Measurements from ENCODE around the gene KRT77. TPM values are rescaled to one million over a fixed set of nuclear protein-coding genes. Genes with fewer than 3 reads are reported as not detected.

KRT77 gene
- total RNA-seq, 1 experiment from 2014 or later: not detected

DNA sequence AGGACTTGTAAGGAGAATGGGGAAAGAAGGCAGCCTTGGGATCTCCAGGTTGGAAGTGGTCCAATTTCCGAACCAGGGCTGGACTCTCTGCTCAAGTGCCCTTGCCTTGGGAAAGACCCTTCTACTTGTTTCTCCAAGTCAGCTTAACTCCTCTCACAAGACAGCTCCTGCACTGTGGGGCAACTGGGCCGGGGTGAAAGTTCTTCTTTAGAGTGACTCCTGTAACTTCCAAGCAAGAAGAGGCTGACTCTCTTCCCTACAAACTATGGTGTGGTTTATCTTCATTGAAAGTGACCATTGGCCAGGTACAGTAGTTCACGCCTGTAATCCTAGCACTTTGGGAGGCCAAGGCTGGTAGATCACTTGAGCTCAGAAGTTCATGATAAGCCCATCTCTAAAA is 36.9 kb downstream of the KRT77 start:
- no peak for TF ChIP-seq TEAD4 (CRISPR knock-in tag; IDR thresholded peaks at IDR 0.05)
- TF ChIP-seq OVOL2 (CRISPR knock-in tag; IDR thresholded peaks at IDR 0.05; ENCODE audit: borderline replicate concordance): no peak
- TF ChIP-seq, protein P1, sequence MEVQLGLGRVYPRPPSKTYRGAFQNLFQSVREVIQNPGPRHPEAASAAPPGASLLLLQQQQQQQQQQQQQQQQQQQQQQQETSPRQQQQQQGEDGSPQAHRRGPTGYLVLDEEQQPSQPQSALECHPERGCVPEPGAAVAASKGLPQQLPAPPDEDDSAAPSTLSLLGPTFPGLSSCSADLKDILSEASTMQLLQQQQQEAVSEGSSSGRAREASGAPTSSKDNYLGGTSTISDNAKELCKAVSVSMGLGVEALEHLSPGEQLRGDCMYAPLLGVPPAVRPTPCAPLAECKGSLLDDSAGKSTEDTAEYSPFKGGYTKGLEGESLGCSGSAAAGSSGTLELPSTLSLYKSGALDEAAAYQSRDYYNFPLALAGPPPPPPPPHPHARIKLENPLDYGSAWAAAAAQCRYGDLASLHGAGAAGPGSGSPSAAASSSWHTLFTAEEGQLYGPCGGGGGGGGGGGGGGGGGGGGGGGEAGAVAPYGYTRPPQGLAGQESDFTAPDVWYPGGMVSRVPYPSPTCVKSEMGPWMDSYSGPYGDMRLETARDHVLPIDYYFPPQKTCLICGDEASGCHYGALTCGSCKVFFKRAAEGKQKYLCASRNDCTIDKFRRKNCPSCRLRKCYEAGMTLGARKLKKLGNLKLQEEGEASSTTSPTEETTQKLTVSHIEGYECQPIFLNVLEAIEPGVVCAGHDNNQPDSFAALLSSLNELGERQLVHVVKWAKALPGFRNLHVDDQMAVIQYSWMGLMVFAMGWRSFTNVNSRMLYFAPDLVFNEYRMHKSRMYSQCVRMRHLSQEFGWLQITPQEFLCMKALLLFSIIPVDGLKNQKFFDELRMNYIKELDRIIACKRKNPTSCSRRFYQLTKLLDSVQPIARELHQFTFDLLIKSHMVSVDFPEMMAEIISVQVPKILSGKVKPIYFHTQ (CRISPR knock-in tag; IDR thresholded peaks at IDR 0.05): no peak
- TF ChIP-seq SP1 (CRISPR knock-in tag; conservative IDR thresholded peaks at IDR 0.05): no peak
- TF ChIP-seq ZNF423 (CRISPR knock-in tag; IDR thresholded peaks at IDR 0.05): no peak
- TF ChIP-seq, protein P2, sequence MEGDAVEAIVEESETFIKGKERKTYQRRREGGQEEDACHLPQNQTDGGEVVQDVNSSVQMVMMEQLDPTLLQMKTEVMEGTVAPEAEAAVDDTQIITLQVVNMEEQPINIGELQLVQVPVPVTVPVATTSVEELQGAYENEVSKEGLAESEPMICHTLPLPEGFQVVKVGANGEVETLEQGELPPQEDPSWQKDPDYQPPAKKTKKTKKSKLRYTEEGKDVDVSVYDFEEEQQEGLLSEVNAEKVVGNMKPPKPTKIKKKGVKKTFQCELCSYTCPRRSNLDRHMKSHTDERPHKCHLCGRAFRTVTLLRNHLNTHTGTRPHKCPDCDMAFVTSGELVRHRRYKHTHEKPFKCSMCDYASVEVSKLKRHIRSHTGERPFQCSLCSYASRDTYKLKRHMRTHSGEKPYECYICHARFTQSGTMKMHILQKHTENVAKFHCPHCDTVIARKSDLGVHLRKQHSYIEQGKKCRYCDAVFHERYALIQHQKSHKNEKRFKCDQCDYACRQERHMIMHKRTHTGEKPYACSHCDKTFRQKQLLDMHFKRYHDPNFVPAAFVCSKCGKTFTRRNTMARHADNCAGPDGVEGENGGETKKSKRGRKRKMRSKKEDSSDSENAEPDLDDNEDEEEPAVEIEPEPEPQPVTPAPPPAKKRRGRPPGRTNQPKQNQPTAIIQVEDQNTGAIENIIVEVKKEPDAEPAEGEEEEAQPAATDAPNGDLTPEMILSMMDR (IDR thresholded peaks at IDR 0.05): no peak
- TF ChIP-seq NR2C2 (CRISPR knock-in tag; IDR thresholded peaks at IDR 0.05): no peak
- TF ChIP-seq, protein P3, sequence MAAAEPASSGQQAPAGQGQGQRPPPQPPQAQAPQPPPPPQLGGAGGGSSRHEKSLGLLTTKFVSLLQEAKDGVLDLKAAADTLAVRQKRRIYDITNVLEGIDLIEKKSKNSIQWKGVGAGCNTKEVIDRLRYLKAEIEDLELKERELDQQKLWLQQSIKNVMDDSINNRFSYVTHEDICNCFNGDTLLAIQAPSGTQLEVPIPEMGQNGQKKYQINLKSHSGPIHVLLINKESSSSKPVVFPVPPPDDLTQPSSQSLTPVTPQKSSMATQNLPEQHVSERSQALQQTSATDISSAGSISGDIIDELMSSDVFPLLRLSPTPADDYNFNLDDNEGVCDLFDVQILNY (CRISPR knock-in tag; IDR thresholded peaks at IDR 0.05): no peak
- no peak for TF ChIP-seq PRRX2 (CRISPR knock-in tag; IDR thresholded peaks at IDR 0.05)
- CTCF ChIA-PET: interaction anchor here (0.7 to 3.7 kb wide), 7 partner anchors 25 to 994 kb away, joined by 3 to 22 read pairs (median 4); no protein-coding TSS in a partner anchor
- Mint-ChIP-seq H3K27ac (no peak overlapping the region), H3K4me1 (no peaks in the 10 kb centered on the region), H3K9me3 (no peaks in the 10 kb centered on the region), H3K4me3 (no peak overlapping the region), H3K27me3 (ENCODE audit: low read depth) (peaks cover 2% of the 10 kb centered on the region; the same call in 1 of the 2 replicates), H3K36me3 (no peaks in the 10 kb centered on the region)
- DNase-seq (ENCODE audit: low spot score) (no peak), ATAC-seq (no peak)
- POLR2A ChIA-PET: no interaction called here

DNA sequence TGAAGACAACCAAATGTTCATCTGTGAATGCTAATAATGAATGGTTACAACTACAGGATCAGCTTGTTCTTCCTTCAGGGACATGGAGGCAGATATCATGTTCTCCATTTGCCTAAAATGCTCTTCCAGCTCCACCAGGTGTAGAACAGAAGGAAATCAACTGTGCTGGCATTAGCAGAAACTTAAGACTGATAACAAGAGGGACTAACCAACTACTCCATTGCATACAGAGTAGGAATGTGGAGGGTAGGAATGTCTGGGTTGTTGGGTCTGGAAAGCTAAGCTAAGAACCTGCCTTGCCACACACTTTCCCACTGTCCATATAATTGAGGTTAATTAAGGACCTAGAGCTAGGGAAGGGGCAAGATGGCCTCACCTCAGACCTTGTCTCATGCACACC is 39.9 kb downstream of the KRT77 start:
- H3K9me3 Mint-ChIP-seq: no peaks in the 10 kb centered on the region
- H3K4me3 Mint-ChIP-seq: no peak overlapping the region
- ATAC-seq (no peak), DNase-seq (ENCODE audit: low spot score) (no peak)
- TF ChIP-seq, protein P4, sequence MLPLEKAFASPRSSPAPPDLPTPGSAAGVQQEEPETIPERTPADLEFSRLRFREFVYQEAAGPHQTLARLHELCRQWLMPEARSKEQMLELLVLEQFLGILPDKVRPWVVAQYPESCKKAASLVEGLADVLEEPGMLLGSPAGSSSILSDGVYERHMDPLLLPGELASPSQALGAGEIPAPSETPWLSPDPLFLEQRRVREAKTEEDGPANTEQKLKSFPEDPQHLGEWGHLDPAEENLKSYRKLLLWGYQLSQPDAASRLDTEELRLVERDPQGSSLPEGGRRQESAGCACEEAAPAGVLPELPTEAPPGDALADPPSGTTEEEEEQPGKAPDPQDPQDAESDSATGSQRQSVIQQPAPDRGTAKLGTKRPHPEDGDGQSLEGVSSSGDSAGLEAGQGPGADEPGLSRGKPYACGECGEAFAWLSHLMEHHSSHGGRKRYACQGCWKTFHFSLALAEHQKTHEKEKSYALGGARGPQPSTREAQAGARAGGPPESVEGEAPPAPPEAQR (CRISPR knock-in tag; IDR thresholded peaks at IDR 0.05): no peak
- no peak for TF ChIP-seq ZBTB21 (CRISPR knock-in tag; IDR thresholded peaks at IDR 0.05; ENCODE audit: borderline replicate concordance)
- TF ChIP-seq, protein P5, sequence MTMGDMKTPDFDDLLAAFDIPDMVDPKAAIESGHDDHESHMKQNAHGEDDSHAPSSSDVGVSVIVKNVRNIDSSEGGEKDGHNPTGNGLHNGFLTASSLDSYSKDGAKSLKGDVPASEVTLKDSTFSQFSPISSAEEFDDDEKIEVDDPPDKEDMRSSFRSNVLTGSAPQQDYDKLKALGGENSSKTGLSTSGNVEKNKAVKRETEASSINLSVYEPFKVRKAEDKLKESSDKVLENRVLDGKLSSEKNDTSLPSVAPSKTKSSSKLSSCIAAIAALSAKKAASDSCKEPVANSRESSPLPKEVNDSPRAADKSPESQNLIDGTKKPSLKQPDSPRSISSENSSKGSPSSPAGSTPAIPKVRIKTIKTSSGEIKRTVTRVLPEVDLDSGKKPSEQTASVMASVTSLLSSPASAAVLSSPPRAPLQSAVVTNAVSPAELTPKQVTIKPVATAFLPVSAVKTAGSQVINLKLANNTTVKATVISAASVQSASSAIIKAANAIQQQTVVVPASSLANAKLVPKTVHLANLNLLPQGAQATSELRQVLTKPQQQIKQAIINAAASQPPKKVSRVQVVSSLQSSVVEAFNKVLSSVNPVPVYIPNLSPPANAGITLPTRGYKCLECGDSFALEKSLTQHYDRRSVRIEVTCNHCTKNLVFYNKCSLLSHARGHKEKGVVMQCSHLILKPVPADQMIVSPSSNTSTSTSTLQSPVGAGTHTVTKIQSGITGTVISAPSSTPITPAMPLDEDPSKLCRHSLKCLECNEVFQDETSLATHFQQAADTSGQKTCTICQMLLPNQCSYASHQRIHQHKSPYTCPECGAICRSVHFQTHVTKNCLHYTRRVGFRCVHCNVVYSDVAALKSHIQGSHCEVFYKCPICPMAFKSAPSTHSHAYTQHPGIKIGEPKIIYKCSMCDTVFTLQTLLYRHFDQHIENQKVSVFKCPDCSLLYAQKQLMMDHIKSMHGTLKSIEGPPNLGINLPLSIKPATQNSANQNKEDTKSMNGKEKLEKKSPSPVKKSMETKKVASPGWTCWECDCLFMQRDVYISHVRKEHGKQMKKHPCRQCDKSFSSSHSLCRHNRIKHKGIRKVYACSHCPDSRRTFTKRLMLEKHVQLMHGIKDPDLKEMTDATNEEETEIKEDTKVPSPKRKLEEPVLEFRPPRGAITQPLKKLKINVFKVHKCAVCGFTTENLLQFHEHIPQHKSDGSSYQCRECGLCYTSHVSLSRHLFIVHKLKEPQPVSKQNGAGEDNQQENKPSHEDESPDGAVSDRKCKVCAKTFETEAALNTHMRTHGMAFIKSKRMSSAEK (CRISPR knock-in tag; IDR thresholded peaks at IDR 0.05; ENCODE audit: borderline replicate concordance): no peak
- TF ChIP-seq MYBL2 (CRISPR knock-in tag; IDR thresholded peaks at IDR 0.05): no peak
- TF ChIP-seq NR2C2 (CRISPR knock-in tag; IDR thresholded peaks at IDR 0.05): no peak
- TF ChIP-seq ZNF219 (CRISPR knock-in tag; IDR thresholded peaks at IDR 0.05; ENCODE audit: borderline replicate concordance): no peak
- TF ChIP-seq TEAD4 (CRISPR knock-in tag; IDR thresholded peaks at IDR 0.05): no peak
- no peak for TF ChIP-seq KAT7 (CRISPR knock-in tag; IDR thresholded peaks at IDR 0.05; ENCODE audit: borderline replicate concordance)
- TF ChIP-seq, protein P6, sequence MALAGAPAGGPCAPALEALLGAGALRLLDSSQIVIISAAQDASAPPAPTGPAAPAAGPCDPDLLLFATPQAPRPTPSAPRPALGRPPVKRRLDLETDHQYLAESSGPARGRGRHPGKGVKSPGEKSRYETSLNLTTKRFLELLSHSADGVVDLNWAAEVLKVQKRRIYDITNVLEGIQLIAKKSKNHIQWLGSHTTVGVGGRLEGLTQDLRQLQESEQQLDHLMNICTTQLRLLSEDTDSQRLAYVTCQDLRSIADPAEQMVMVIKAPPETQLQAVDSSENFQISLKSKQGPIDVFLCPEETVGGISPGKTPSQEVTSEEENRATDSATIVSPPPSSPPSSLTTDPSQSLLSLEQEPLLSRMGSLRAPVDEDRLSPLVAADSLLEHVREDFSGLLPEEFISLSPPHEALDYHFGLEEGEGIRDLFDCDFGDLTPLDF (CRISPR knock-in tag; IDR thresholded peaks at IDR 0.05): no peak
- no peak for TF ChIP-seq JUN (CRISPR knock-in tag; IDR thresholded peaks at IDR 0.05)
- TF ChIP-seq ATF1 (CRISPR knock-in tag; IDR thresholded peaks at IDR 0.05): no peak
- TF ChIP-seq NFE2L1 (CRISPR knock-in tag; IDR thresholded peaks at IDR 0.05): no peak
- TF ChIP-seq GRHL2 (CRISPR knock-in tag; IDR thresholded peaks at IDR 0.05; ENCODE audit: insufficient replicate concordance, severe bottlenecking): no peak
- TF ChIP-seq ZNF317 (CRISPR knock-in tag; IDR thresholded peaks at IDR 0.05; ENCODE audit: borderline replicate concordance, low read depth): no peak
- ChIA-PET CTCF (interaction anchor here (0.9 kb wide), 1 partner anchor 207 kb away, joined by 3 read pairs; no protein-coding TSS in a partner anchor), POLR2A (no interaction called here)
- no peaks in the 10 kb centered on the region for H3K36me3 Mint-ChIP-seq
- no peak overlapping the region for H3K27ac Mint-ChIP-seq
- no peaks in the 10 kb centered on the region for H3K27me3 Mint-ChIP-seq (ENCODE audit: low read depth)
- no peaks in the 10 kb centered on the region for H3K4me1 Mint-ChIP-seq

All from WTC11 (cell line).